WERI-Rb-1 (cell line): ENCODE results near the gene SPATA32.
A peak's percentile ranks its signal among the peaks of the same experiment; 100 is the strongest.

ENCODE experiments used
- DNase-seq: peaks from one replicate; pipeline ENCODE4 v3.0.0-alpha.2; 2020
- H3K27ac ChIP-seq: fragments of 250-450 bp; sonication (Bioruptor Pico); 2 replicates; pipeline ENCODE4 v1.5.1; 2020; ENCODE audit warnings: mild to moderate bottlenecking, moderate library complexity
- H3K27me3 ChIP-seq: fragments of 250-450 bp; sonication (Bioruptor Pico); 2 replicates; pipeline ENCODE4 v1.5.1; 2021; ENCODE audit warnings: mild to moderate bottlenecking, low read depth, moderate library complexity; ENCODE audit not compliant: insufficient read depth, severe bottlenecking
- H3K36me3 ChIP-seq: fragments of 250-450 bp; sonication (Bioruptor Pico); 2 replicates; pipeline ENCODE4 v1.5.1; 2020; ENCODE audit warnings: mild to moderate bottlenecking, moderate library complexity
- H3K4me3 ChIP-seq: 2 replicates; pipeline ENCODE4 v1.5.1; 2011; ENCODE audit warnings: low read depth, mild to moderate bottlenecking, control low read depth, low read length
- H3K9me3 ChIP-seq: fragments of 250-450 bp; sonication (Bioruptor Pico); 2 replicates; pipeline ENCODE4 v1.5.1; 2021; ENCODE audit warnings: mild to moderate bottlenecking, moderate library complexity; ENCODE audit not compliant: severe bottlenecking
- TF ChIP-seq, protein P1 (sequence below): IDR thresholded peaks from 2 replicates; pipeline ENCODE4 v1.5.1; 2011; ENCODE audit warnings: low read depth, mild to moderate bottlenecking, control low read depth, inconsistent platforms, low read length

SPATA32 gene

DNA sequence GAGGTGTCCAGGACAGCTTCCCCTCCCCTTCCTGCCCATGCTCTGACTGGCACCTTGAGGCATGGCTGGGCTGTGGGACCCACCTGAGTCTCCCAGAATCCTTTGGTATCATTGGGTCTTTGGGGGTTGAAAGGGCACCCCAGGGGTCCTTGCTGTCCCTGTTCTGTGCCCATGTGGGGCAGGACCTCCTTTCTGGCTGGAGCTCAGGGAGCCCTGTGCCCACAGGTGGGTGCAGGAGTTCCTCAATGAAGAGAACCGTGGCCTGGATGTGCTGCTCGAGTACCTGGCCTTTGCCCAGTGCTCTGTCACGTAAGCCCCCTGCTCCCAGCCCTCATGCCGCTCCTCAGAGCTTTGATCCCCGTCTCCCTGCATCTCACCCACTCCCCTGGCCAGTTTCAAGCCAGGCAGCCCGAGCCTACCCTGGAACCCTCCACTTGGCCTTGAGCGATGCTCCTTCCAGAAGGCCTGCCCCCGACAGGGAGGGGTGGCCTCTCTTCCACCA is 28.4 kb downstream of the SPATA32 start:
- TF ChIP-seq, protein P1, sequence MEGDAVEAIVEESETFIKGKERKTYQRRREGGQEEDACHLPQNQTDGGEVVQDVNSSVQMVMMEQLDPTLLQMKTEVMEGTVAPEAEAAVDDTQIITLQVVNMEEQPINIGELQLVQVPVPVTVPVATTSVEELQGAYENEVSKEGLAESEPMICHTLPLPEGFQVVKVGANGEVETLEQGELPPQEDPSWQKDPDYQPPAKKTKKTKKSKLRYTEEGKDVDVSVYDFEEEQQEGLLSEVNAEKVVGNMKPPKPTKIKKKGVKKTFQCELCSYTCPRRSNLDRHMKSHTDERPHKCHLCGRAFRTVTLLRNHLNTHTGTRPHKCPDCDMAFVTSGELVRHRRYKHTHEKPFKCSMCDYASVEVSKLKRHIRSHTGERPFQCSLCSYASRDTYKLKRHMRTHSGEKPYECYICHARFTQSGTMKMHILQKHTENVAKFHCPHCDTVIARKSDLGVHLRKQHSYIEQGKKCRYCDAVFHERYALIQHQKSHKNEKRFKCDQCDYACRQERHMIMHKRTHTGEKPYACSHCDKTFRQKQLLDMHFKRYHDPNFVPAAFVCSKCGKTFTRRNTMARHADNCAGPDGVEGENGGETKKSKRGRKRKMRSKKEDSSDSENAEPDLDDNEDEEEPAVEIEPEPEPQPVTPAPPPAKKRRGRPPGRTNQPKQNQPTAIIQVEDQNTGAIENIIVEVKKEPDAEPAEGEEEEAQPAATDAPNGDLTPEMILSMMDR = no peak
- H3K4me3 ChIP-seq = no peak overlapping the region
- no peaks in the 10 kb centered on the region for H3K36me3 ChIP-seq
- H3K27me3 ChIP-seq = no peaks in the 10 kb centered on the region
- H3K27ac ChIP-seq = no peak overlapping the region
- H3K9me3 ChIP-seq = no peaks in the 10 kb centered on the region
- no peak for DNase-seq

DNA sequence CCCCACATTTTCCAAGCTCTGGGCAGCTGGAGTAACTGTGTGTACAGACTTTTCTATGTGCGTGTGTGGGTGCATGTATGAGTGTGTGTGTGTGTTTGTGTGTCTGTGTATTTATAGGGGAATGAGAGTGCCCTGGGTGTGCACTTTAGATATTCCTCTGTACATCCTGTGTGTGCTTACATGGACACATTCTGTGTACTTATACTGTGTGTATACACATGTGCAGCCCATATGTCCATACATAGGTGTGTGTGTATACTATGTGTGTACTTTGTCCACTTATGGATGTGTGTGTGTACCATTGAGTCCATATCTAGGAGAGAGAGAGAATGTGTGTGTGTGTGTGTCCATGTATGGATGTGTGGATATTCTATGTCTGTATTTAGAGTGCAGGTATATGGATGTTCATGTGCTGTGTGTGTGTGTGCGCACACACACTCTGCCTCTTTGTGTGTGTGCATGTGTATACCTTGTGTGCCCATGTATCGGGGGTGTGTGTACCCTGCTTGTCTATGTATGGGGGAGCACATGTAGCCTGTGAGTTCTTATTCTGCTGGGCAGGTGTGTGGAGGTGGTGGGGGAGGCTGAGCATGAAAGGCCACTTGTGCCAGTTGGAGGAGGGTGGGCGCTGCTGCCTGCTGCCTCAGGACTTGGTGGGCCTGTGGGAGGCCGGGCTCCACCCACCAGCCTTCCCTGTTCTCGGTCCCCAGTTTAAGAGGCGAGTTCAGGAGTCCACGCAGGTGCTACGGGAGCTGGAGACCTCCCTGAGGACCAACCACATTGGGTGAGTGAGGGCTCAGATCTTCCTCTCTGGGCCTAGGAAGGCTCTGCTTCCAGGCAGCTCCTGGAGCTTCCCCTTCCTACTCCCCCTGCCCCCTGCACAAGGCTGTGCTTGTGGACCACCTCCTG is 29.1 kb downstream of the SPATA32 start:
- Histone ChIP-seq H3K4me3 (no peak overlapping the region), H3K36me3 (no peaks in the 10 kb centered on the region), H3K27me3 (no peaks in the 10 kb centered on the region), H3K27ac (no peak overlapping the region), H3K9me3 (no peaks in the 10 kb centered on the region)
- DNase-seq = no peak
- TF ChIP-seq, protein P1 = no peak

DNA sequence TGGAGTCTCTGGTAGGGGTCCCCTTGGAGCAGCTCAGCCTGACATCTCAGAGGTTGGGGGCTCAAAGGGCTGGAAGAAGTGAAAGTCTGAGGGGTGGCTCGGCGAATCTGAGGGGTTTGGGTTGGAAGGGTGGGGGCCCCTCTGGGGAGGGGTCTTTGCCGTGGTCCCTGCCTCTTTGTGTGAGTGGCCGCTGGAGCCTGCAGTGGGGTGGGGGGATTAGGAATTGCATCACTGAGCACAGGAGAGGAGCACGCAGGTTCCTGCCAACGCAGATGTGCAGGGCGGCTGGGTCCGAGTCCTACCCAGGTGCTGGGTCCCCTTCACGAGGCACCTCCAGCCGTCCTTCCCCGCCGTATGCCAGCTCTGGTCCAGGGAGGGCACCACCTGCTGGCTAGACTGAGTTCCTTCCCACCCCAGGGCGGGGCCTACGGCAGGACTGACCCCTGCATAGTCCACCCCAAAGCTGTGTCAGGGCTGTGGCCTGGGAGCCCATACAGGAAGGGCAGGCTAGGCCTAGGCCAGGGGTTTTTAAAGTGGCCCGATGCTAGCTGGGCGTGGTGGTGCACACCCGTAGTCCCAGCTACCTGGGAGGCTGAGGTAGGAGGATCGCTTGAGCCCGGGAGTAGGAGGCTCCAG is 30.3 kb downstream of the SPATA32 start:
- Histone ChIP-seq H3K27ac (peak overlapping the region; percentile 11; the same call in 1 of the 2 replicates), H3K36me3 (no peaks in the 10 kb centered on the region), H3K9me3 (no peaks in the 10 kb centered on the region), H3K27me3 (no peaks in the 10 kb centered on the region), H3K4me3 (no peak overlapping the region; the same call in 1 of the 2 replicates)
- TF ChIP-seq, protein P1 = peak; percentile 93
- peak; percentile 90 for DNase-seq

DNA sequence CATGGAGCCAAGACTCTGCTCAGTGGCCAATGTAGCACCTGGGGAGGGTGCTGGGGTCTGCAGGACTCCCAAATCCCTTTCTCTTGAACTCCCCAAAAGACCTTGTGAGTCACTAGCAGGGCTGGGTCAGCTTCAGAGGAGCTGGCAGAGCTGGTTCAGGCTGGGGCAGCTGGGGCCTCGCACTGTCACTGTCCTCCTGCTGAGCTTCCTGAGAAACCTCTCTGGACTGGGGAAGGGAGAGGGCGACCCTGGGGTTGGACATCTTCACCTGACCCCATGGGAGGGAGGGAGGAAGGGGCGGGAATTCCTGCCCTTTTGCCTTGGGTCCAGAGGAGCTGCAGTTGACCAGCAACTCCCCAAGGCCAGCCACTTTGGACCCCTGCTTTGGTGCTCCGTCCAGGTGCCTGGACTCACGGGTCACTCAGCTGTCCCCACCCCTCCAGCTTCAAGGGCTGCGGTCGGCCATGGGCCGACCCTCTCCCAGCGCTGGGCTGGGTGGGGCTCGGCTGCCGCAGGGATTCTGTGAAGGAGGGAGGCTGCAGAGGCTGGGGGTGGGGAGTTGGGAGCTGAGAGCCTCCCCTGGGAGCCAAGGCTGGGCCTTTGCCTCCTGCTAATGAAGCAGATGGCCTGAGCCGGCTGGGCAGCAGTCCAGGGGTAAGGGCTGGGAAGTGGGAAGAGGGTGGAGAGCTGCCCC is 31.0 kb downstream of the SPATA32 start:
- H3K9me3 ChIP-seq = no peaks in the 10 kb centered on the region
- peak; percentile 82 for DNase-seq
- TF ChIP-seq, protein P1 = no peak
- no peak overlapping the region; the same call in 1 of the 2 replicates for H3K4me3 ChIP-seq
- no peaks in the 10 kb centered on the region for H3K36me3 ChIP-seq
- peak overlapping the region; percentile 11; the same call in 1 of the 2 replicates for H3K27ac ChIP-seq
- H3K27me3 ChIP-seq = no peaks in the 10 kb centered on the region

DNA sequence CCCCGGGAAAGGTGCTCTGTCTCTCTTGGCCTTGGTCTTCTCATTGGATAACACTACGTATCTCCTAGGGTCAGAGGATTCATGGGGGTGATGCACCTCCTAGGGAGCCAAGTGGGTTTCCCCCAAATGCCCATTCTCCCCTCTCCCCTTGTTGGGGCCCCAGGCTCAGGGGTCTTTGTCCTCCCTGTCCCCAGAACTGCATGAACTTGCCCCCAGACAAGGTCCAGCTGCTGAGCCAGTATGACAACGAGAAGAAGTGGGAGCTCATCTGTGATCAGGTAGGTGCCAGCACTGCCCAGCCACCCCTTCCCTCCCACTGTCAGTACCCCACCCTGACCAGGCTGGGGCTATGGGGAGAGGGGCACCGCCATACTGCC is 31.5 kb downstream of the SPATA32 start:
- no peak for DNase-seq
- Histone ChIP-seq H3K4me3 (no peak overlapping the region), H3K9me3 (no peaks in the 10 kb centered on the region), H3K27me3 (no peaks in the 10 kb centered on the region), H3K36me3 (no peaks in the 10 kb centered on the region), H3K27ac (peak overlapping the region; percentile 11; the same call in 1 of the 2 replicates)
- TF ChIP-seq, protein P1 = no peak
